Mucosa of descending colon (tissue), 3 donors: ENCODE data around the gene CZIB. TPM values are rescaled to one million over a fixed set of nuclear protein-coding genes. Genes with fewer than 3 reads are reported as not detected.

Source experiments
- ATAC-seq: fragments of 200-7000 bp; cut with Tn5 transposase; one replicate; pipeline ENCODE4 v1.9.1; 2020; ENCODE audit warnings: mild to moderate bottlenecking, moderate library complexity
- DNase-seq, 3 donors: peaks; one replicate each; pipeline ENCODE4 v3.0.0-alpha.2; 2020
- H3K36me3 ChIP-seq: fragments of 200-600 bp; one replicate; pipeline ENCODE4 v1.8.0; 2021; ENCODE audit warnings: low read depth, mild to moderate bottlenecking
- H3K4me1 ChIP-seq: fragments of 200-600 bp; one replicate; pipeline ENCODE4 v1.8.0; 2021; ENCODE audit warnings: low read depth, mild to moderate bottlenecking
- H3K4me3 ChIP-seq: fragments of 200-600 bp; one replicate; pipeline ENCODE4 v1.8.0; 2021; ENCODE audit warnings: mild to moderate bottlenecking
- H3K9me3 ChIP-seq: fragments of 200-600 bp; one replicate; pipeline ENCODE4 v1.8.0; 2021; ENCODE audit warnings: mild to moderate bottlenecking
- intact Hi-C, 2 donors: fragments of 100-400 bp; cut with DNase I in 1 of 2; cut with micrococcal nuclease in 1 of 2; formaldehyde crosslinking; loops; one replicate each; pipeline versions ENCODE4 v1.11.0 to v1.11.1; 2022; cut with DNase I, micrococcal nuclease
- total RNA-seq, 3 donors: library from RNA; stranded (reverse); fragmentation: NEBNext Ultra II Directional in 2 of 3; extraction: Animal tissue kit (Norgen Biotek cat#: 25700) in 2 of 3; gene quantifications; one replicate each; pipeline versions ENCODE4 v1.2.1 to v1.2.4, GENCODE V29; 2021 to 2023
- TF ChIP-seq, protein P1 (sequence below): fragments of 200-600 bp; IDR thresholded peaks from one replicate; pipeline ENCODE4 v1.8.0; 2022; ENCODE audit warnings: antibody characterized with exemption, mild to moderate bottlenecking
- donor health status: DM: no; HTN: no; CAD: no; lungs with moderate emphysema.
- donor health status: DM: no; HTN: no; CAD: no.
- donor health status: DM: no; HTN: yes; CAD: no.

CZIB gene
- total RNA-seq, 3 donors from 2014 or later: 38.1 to 65.7 (median 40.6) TPM

DNA sequence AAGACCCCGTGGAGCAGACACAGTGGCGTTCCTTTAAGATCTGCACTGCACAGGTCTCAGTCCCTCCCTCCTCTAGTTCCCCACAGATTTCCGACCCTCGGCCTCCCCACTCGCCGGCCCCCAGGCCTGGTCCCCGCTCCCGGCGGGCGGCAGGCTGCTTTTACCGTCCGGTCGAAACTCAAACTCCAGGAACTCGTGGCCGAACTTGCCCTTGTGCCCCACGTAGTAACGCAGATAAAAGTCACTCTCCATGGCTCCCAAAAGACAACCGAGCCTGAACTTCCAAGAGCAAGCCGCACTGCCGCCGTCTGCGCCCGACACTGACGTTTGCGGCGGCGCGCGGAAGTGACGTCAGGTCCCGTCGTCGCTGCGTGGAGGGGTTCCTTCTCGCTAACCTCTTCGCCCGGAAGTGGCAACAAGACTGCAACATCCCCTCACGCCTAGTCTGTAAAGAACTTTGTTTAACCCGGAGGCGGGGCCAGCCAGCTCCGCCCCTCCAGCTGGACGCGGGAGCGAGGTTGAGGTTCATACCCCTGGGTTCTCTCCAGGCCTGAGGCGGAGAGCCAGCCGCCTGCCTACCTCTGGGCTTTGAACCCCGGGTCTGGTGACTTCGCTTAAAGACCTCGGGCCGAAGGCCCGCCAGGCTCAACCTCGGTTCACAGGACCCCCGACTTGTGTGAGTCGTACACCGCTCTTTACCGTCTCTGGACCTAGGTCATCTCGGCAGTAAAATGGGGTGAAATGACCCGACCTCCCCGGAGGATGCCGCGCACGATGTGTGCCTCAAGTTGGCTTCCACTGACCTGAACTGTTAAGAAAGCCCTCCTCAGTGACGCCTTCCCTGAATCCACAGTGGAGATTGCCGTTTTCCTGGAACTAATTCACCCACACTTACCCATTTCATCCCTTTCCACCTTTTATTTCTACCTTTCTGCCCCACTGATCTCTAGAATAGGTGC, 18.0 kb upstream of the CZIB start, which contains the start of gene MAGOH:
Gene MAGOH (minus strand): TSS at position 322 of the 959 bp plus-strand sequence. CDS start 70 bp downstream, at position 252.
- peaks cover 10% of the 10 kb centered on the region for H3K4me1 ChIP-seq

DNA sequence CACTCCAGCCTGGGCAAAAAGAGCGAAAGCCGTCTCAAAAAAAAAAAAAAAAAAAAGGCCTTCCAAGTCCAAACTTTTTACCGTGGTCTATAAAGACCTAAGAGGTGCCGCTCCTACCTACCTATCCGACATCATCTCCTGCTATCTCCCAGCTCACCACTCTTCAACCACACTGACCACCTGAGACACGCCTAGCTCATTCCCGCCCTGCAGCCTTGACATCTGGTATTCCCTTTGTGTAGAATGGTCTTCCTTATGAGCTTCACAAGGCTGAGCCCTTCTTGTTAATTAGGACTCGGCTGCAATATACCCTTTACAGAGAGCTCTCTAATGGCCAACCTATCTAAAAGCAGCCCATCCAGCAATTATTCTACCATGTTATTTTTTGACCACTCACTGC, 17.2 kb upstream of the CZIB start:
- ATAC-seq: no peak
- peaks cover 3% of the 10 kb centered on the region for H3K36me3 ChIP-seq
- TF ChIP-seq, protein P1, sequence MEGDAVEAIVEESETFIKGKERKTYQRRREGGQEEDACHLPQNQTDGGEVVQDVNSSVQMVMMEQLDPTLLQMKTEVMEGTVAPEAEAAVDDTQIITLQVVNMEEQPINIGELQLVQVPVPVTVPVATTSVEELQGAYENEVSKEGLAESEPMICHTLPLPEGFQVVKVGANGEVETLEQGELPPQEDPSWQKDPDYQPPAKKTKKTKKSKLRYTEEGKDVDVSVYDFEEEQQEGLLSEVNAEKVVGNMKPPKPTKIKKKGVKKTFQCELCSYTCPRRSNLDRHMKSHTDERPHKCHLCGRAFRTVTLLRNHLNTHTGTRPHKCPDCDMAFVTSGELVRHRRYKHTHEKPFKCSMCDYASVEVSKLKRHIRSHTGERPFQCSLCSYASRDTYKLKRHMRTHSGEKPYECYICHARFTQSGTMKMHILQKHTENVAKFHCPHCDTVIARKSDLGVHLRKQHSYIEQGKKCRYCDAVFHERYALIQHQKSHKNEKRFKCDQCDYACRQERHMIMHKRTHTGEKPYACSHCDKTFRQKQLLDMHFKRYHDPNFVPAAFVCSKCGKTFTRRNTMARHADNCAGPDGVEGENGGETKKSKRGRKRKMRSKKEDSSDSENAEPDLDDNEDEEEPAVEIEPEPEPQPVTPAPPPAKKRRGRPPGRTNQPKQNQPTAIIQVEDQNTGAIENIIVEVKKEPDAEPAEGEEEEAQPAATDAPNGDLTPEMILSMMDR: no peak
- peaks cover 10% of the 10 kb centered on the region for H3K4me1 ChIP-seq
- H3K9me3 ChIP-seq: no peaks in the 10 kb centered on the region
- intact Hi-C loops: no loop called here
- H3K4me3 ChIP-seq: peak overlapping the region; percentile 98
- DNase-seq: no peak

More for the DNA sequence above, 18.0 kb upstream of the CZIB start, which contains the start of gene MAGOH:
- H3K36me3 ChIP-seq: no peaks in the 10 kb centered on the region
- intact Hi-C loops: no loop called here
- ATAC-seq: peak; percentile 99
- peak; percentile 96 for DNase-seq
- no peaks in the 10 kb centered on the region for H3K9me3 ChIP-seq
- peak within 1 kb of the TSS; percentile 98 for H3K4me3 ChIP-seq
- TF ChIP-seq, protein P1: peak; percentile 11

DNA sequence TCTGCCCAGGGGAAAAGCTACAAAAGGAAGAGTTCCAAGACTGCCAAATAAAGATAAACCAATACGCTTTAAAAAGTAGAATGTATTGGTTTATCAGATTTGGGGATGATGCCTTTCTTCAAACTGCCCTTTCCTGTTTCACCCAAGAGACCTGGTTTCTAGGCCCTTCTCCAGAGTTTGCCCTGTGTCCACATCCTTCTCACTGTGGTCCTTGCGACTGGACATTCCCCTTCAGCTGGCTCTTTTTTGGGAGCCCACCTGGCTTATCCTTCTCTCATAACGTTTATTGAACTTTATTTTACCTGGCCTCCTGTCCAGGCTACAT, 490 bp upstream of the CZIB start:
- Histone ChIP-seq H3K36me3 (no peaks in the 10 kb centered on the region), H3K4me3 (no peak overlapping the region), H3K9me3 (no peaks in the 10 kb centered on the region), H3K4me1 (peaks cover 10% of the 10 kb centered on the region)
- DNase-seq: no peak
- intact Hi-C loops: no loop called here
- TF ChIP-seq, protein P1: no peak
- no peak for ATAC-seq

DNA sequence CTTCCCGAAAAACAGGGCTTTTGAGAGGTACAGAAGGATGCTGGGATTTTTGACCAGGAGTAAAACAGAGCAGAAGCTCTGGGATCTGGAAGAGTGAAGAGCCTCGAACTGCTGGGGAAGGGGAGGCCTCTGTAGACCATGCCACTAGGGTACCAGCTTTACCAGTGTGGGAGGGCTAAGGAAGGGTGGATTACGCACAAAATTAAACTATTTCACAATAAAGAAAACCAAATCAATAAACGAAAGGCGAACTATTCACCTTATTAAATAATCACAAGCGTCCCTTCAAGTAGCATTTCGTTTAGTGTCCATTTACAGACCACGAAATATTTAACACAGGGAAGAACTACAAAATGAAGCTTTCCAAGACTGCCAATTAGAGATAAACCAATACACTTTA, 723 bp downstream of the CZIB start:
- Histone ChIP-seq H3K9me3 (no peaks in the 10 kb centered on the region), H3K4me3 (peak overlapping the region; percentile 58), H3K4me1 (peaks cover 10% of the 10 kb centered on the region), H3K36me3 (no peaks in the 10 kb centered on the region)
- TF ChIP-seq, protein P1: no peak
- no peak for ATAC-seq
- intact Hi-C loops: no loop called here
- DNase-seq: no peak

DNA sequence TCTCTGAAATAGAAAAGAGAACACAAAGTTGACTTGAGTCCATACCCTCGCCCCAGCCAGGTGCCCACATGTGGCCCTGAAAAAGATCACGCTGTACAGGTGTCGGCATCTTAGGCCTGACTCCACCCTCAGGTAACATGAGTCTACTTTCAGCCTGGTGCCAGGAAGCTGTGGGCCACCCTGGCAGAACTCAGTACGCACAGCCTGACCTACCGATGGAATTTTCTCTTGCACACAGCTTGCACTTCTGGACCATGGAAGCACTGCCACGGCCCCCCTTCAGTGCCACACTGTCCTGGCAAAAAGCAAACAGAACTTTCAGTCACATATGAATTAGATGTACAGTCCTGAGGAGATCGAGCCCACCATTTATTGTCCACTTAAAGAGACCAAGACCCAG, 2.2 kb downstream of the CZIB start:
- DNase-seq: no peak
- no peaks in the 10 kb centered on the region for H3K36me3 ChIP-seq
- H3K4me3 ChIP-seq: no peak overlapping the region
- intact Hi-C loops: no loop called here
- peaks cover 10% of the 10 kb centered on the region for H3K4me1 ChIP-seq
- TF ChIP-seq, protein P1: no peak
- ATAC-seq: no peak
- no peaks in the 10 kb centered on the region for H3K9me3 ChIP-seq
